ENCODE results near the gene TTC28.

The TTC28 gene

GRCh38 chr22:28237112-28237511 lies 442.5 kb downstream of the TTC28 start:
- Histone ChIP-seq H3K4me1 (ENCODE audit: control insufficient read depth in 1 of 2, insufficient read depth in 2 of 2, low read length in 2 of 2) (no peaks in the 10 kb centered on the region), H3K9me3 (ENCODE audit: control insufficient read depth in 1 of 2, low read length in 2 of 2) (no peaks in the 10 kb centered on the region), H3K36me3 (ENCODE audit: control insufficient read depth in 1 of 2, insufficient read depth in 2 of 2, low read length in 2 of 2) (no peaks in the 10 kb centered on the region), H3K4me3 (ENCODE audit: low read depth in 1 of 2, low read length in 2 of 2) (no peak overlapping the region), H3K27me3 (ENCODE audit: low read depth, low read length) (no peaks in the 10 kb centered on the region), H3K27ac (ENCODE audit: low read length) (no peak overlapping the region)

- H3K9me3 ChIP-seq (ENCODE audit: control insufficient read depth in 1 of 2, low read length in 2 of 2): no peaks in the 10 kb centered on the region
- no peak overlapping the region for H3K4me3 ChIP-seq (ENCODE audit: low read depth in 1 of 2, low read length in 2 of 2)
- H3K27ac ChIP-seq (ENCODE audit: low read length): no peak overlapping the region
- peaks cover 9 to 14% of the 10 kb centered on the region in 2 donors for H3K4me1 ChIP-seq (ENCODE audit: control insufficient read depth in 1 of 2, insufficient read depth in 2 of 2, low read length in 2 of 2)
- no peaks in the 10 kb centered on the region for H3K27me3 ChIP-seq (ENCODE audit: low read depth, low read length)
- no peaks in the 10 kb centered on the region for H3K36me3 ChIP-seq (ENCODE audit: control insufficient read depth in 1 of 2, insufficient read depth in 2 of 2, low read length in 2 of 2)
Measured at GRCh38 chr22:28232204-28232603, 447.4 kb downstream of the TTC28 start.

- peaks cover 9 to 14% of the 10 kb centered on the region in 2 donors for H3K4me1 ChIP-seq (ENCODE audit: control insufficient read depth in 1 of 2, insufficient read depth in 2 of 2, low read length in 2 of 2)
- H3K4me3 ChIP-seq (ENCODE audit: low read depth in 1 of 2, low read length in 2 of 2): no peak overlapping the region
- H3K36me3 ChIP-seq (ENCODE audit: control insufficient read depth in 1 of 2, insufficient read depth in 2 of 2, low read length in 2 of 2): no peaks in the 10 kb centered on the region
- no peaks in the 10 kb centered on the region for H3K9me3 ChIP-seq (ENCODE audit: control insufficient read depth in 1 of 2, low read length in 2 of 2)
- H3K27ac ChIP-seq (ENCODE audit: low read length): no peak overlapping the region
- no peaks in the 10 kb centered on the region for H3K27me3 ChIP-seq (ENCODE audit: low read depth, low read length)
Measured at GRCh38 chr22:28231441-28231840, 448.2 kb downstream of the TTC28 start.

- Histone ChIP-seq H3K9me3 (ENCODE audit: control insufficient read depth in 1 of 2, low read length in 2 of 2) (no peaks in the 10 kb centered on the region), H3K4me3 (ENCODE audit: low read depth in 1 of 2, low read length in 2 of 2) (no peak overlapping the region), H3K4me1 (ENCODE audit: control insufficient read depth in 1 of 2, insufficient read depth in 2 of 2, low read length in 2 of 2) (peaks cover 9 to 14% of the 10 kb centered on the region in 2 donors), H3K27me3 (ENCODE audit: low read depth, low read length) (no peaks in the 10 kb centered on the region), H3K36me3 (ENCODE audit: control insufficient read depth in 1 of 2, insufficient read depth in 2 of 2, low read length in 2 of 2) (no peaks in the 10 kb centered on the region), H3K27ac (ENCODE audit: low read length) (no peak overlapping the region)
Measured at GRCh38 chr22:28230671-28231070, 449.0 kb downstream of the TTC28 start.

- no peaks in the 10 kb centered on the region for H3K27me3 ChIP-seq (ENCODE audit: low read depth, low read length)
- no peaks in the 10 kb centered on the region for H3K36me3 ChIP-seq (ENCODE audit: control insufficient read depth in 1 of 2, insufficient read depth in 2 of 2, low read length in 2 of 2)
Measured at GRCh38 chr22:28229566-28230485, 449.8 kb downstream of the TTC28 start.

DNA sequence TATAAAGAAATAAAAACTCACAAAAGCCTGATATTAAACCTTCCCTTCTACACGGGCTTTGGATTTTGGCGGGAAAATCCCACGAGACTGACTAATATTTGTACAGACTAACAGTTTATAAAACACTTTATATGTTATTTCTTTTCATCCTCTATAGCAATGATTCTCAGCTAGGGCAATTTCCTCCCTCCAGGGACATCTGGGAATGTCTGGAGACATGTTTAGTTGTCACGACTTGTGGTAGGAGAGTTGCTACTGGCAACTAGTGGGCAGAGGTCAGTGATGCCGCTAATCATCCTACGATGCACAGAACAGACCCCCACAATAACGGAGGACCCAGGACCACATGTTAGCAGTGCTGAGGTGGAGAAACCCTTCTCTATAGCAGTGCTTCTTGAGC lies 455.8 kb downstream of the TTC28 start:
- Histone ChIP-seq H3K9me3 (ENCODE audit: control insufficient read depth in 1 of 2, low read length in 2 of 2) (no peaks in the 10 kb centered on the region), H3K27ac (ENCODE audit: low read length) (no peak overlapping the region), H3K27me3 (ENCODE audit: low read depth, low read length) (no peaks in the 10 kb centered on the region), H3K36me3 (ENCODE audit: control insufficient read depth in 1 of 2, insufficient read depth in 2 of 2, low read length in 2 of 2) (no peaks in the 10 kb centered on the region), H3K4me3 (ENCODE audit: low read depth in 1 of 2, low read length in 2 of 2) (no peak overlapping the region), H3K4me1 (ENCODE audit: control insufficient read depth in 1 of 2, insufficient read depth in 2 of 2, low read length in 2 of 2) (peaks cover 0 to 12% of the 10 kb centered on the region in 2 donors)

More at GRCh38 chr22:28229566-28230485, 449.8 kb downstream of the TTC28 start:
- Histone ChIP-seq H3K4me1 (ENCODE audit: control insufficient read depth in 1 of 2, insufficient read depth in 2 of 2, low read length in 2 of 2) (peaks cover 9 to 14% of the 10 kb centered on the region in 2 donors), H3K27ac (ENCODE audit: low read length) (no peak overlapping the region), H3K9me3 (ENCODE audit: control insufficient read depth in 1 of 2, low read length in 2 of 2) (no peaks in the 10 kb centered on the region), H3K4me3 (ENCODE audit: low read depth in 1 of 2, low read length in 2 of 2) (no peak overlapping the region)

DNA sequence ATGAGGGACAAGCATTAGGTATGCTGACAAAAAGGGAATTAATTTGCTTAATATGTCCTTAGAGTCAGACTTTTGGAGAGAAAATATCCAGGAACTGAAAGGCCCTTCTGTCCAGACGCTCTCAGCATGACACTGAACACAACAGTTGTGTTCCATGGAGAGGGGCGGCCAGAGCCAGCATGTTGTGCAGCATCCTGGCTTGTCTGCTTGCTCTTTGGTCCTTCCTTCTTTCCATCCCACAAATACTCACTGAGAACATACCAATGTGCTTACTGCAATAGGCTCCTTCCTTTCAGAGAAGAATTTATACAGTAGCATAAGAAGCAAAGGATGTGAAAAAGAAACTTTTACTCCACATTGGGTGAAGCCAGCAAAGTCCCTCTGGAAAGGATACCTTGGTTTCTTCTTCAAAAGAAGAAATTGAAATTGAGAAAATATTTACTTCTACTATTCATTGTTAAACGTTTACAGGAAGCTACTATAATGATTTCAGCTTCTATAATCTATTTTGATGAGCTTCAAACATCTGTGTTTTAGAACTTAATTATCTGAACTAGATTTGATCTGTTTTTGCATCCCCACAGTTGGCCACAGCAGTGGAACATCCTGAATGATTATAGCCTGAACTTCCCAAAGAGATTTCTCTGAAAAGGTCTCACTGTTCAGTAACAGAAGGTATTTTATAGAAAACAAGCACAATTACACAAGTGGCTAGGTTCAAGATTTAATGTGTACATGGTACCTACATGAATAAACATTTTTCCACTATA lies 456.5 kb downstream of the TTC28 start:
- Histone ChIP-seq H3K9me3 (ENCODE audit: control insufficient read depth in 1 of 2, low read length in 2 of 2) (no peaks in the 10 kb centered on the region), H3K4me3 (ENCODE audit: low read depth in 1 of 2, low read length in 2 of 2) (no peak overlapping the region), H3K27ac (ENCODE audit: low read length) (no peak overlapping the region), H3K36me3 (ENCODE audit: control insufficient read depth in 1 of 2, insufficient read depth in 2 of 2, low read length in 2 of 2) (no peaks in the 10 kb centered on the region), H3K27me3 (ENCODE audit: low read depth, low read length) (no peaks in the 10 kb centered on the region), H3K4me1 (ENCODE audit: control insufficient read depth in 1 of 2, insufficient read depth in 2 of 2, low read length in 2 of 2) (peaks cover 0 to 12% of the 10 kb centered on the region in 2 donors)

DNA sequence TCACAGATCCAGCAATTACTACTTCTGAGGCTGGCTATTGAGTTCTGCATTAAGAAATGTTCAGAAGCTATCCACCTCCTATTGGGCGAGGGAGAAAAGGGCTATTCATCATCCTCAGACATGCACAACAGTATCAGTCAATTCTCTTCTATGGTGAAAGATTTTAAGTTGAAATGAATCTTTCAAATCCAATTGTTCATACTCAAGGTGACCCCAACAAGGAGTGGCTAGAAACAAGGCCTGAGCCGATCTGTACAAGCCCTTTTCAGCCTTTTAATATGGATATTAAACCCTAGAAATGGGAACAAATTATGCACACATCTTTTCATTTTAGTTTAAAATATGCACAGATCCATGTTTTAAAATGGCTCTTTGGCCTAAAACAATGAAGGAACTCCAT lies 457.1 kb downstream of the TTC28 start:
- Histone ChIP-seq H3K27me3 (ENCODE audit: low read depth, low read length) (no peaks in the 10 kb centered on the region), H3K4me1 (ENCODE audit: control insufficient read depth in 1 of 2, insufficient read depth in 2 of 2, low read length in 2 of 2) (peaks cover 0 to 12% of the 10 kb centered on the region in 2 donors), H3K9me3 (ENCODE audit: control insufficient read depth in 1 of 2, low read length in 2 of 2) (no peaks in the 10 kb centered on the region), H3K4me3 (ENCODE audit: low read depth in 1 of 2, low read length in 2 of 2) (no peak overlapping the region), H3K27ac (ENCODE audit: low read length) (no peak overlapping the region), H3K36me3 (ENCODE audit: control insufficient read depth in 1 of 2, insufficient read depth in 2 of 2, low read length in 2 of 2) (no peaks in the 10 kb centered on the region)

DNA sequence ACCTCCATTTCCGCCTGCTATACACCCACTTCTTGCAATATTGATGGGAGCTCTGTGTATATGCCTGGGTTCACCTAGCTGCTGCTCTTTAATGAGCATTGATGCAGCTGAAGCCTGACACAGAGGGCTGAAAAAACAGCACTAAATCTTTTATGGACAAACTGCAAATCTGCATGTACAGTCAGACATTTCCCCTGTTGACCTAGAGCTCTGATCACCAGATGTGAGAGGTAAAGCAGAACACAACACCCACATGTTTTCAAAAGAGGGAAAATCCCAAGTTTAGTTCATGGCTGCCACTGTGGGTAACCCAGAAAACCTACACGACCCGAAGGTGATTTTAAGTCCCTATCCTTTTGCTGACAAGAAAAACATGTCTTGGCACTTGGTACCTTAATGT lies 457.6 kb downstream of the TTC28 start:
- H3K27ac ChIP-seq (ENCODE audit: low read length): no peak overlapping the region
- no peaks in the 10 kb centered on the region for H3K27me3 ChIP-seq (ENCODE audit: low read depth, low read length)
- H3K36me3 ChIP-seq (ENCODE audit: control insufficient read depth in 1 of 2, insufficient read depth in 2 of 2, low read length in 2 of 2): no peaks in the 10 kb centered on the region
- H3K9me3 ChIP-seq (ENCODE audit: control insufficient read depth in 1 of 2, low read length in 2 of 2): no peaks in the 10 kb centered on the region
- peaks cover 0 to 12% of the 10 kb centered on the region in 2 donors for H3K4me1 ChIP-seq (ENCODE audit: control insufficient read depth in 1 of 2, insufficient read depth in 2 of 2, low read length in 2 of 2)
- no peak overlapping the region for H3K4me3 ChIP-seq (ENCODE audit: low read depth in 1 of 2, low read length in 2 of 2)

- Histone ChIP-seq H3K27me3 (ENCODE audit: low read depth, low read length) (no peaks in the 10 kb centered on the region), H3K4me3 (ENCODE audit: low read depth in 1 of 2, low read length in 2 of 2) (no peak overlapping the region), H3K36me3 (ENCODE audit: control insufficient read depth in 1 of 2, insufficient read depth in 2 of 2, low read length in 2 of 2) (no peaks in the 10 kb centered on the region), H3K27ac (ENCODE audit: low read length) (no peak overlapping the region), H3K4me1 (ENCODE audit: control insufficient read depth in 1 of 2, insufficient read depth in 2 of 2, low read length in 2 of 2) (peaks cover 0 to 12% of the 10 kb centered on the region in 2 donors), H3K9me3 (ENCODE audit: control insufficient read depth in 1 of 2, low read length in 2 of 2) (no peaks in the 10 kb centered on the region)
Measured at GRCh38 chr22:28220626-28221363, 458.8 kb downstream of the TTC28 start.

- no peak overlapping the region for H3K27ac ChIP-seq (ENCODE audit: low read length)
- no peaks in the 10 kb centered on the region for H3K9me3 ChIP-seq (ENCODE audit: control insufficient read depth in 1 of 2, low read length in 2 of 2)
- H3K4me3 ChIP-seq (ENCODE audit: low read depth in 1 of 2, low read length in 2 of 2): no peak overlapping the region
- no peaks in the 10 kb centered on the region for H3K27me3 ChIP-seq (ENCODE audit: low read depth, low read length)
- peaks cover 0 to 4% of the 10 kb centered on the region in 2 donors for H3K4me1 ChIP-seq (ENCODE audit: control insufficient read depth in 1 of 2, insufficient read depth in 2 of 2, low read length in 2 of 2)
- no peaks in the 10 kb centered on the region for H3K36me3 ChIP-seq (ENCODE audit: control insufficient read depth in 1 of 2, insufficient read depth in 2 of 2, low read length in 2 of 2)
Measured at GRCh38 chr22:28217277-28217676, 462.4 kb downstream of the TTC28 start.

Measured in muscle layer of duodenum (tissue), 2 donors.